HG03439 (cell line): Measurements from ENCODE around the gene ZNF782.
A peak's percentile ranks its signal among the peaks of the same experiment; 100 is the strongest.
"Not testable (repeated sequence)": the region's sequence is repeated elsewhere in the genome, so short reads cannot be mapped to it uniquely, and the experiment has no call there.

ENCODE experiments used
- ATAC-seq: cut with Tn5 transposase; IDR thresholded peaks from one replicate; pipeline ENCODE4 v1.9.1; 2021; ENCODE audit warnings: mild to moderate bottlenecking, moderate library complexity; ENCODE audit not compliant: unreplicated experiment

The ZNF782 gene

GRCh38 chr9:96853781-96854650, at the start of gene ZNF782:
Gene ZNF782, minus strand, starts transcription at chr9:96854514. Its CDS starts 2,553 bp downstream, at chr9:96851961.
- ATAC-seq = peak; percentile 87

- ATAC-seq = not testable (repeated sequence)
Measured at GRCh38 chr9:96900010-96900409, 45.7 kb upstream of the ZNF782 start.

GRCh38 chr9:96892131-96892530, 37.8 kb upstream of the ZNF782 start:
- ATAC-seq = no peak

GRCh38 chr9:96888591-96888990, 34.3 kb upstream of the ZNF782 start:
- no peak for ATAC-seq

GRCh38 chr9:96885424-96885823, 31.1 kb upstream of the ZNF782 start:
- ATAC-seq = no peak

GRCh38 chr9:96884443-96884842, 30.1 kb upstream of the ZNF782 start:
- ATAC-seq = no peak

GRCh38 chr9:96883922-96884321, 29.6 kb upstream of the ZNF782 start:
- no peak for ATAC-seq

- ATAC-seq = no peak
Measured at GRCh38 chr9:96877269-96877668, 23.0 kb upstream of the ZNF782 start.

- ATAC-seq = peak; percentile 35
Measured at GRCh38 chr9:96875461-96876142, 21.3 kb upstream of the ZNF782 start.

GRCh38 chr9:96874947-96875460, 20.7 kb upstream of the ZNF782 start:
- peak; percentile 68 for ATAC-seq

GRCh38 chr9:96874201-96874785, 20.0 kb upstream of the ZNF782 start:
- no peak for ATAC-seq

GRCh38 chr9:96871176-96871575, 16.9 kb upstream of the ZNF782 start:
- ATAC-seq = no peak

GRCh38 chr9:96868709-96869108, 14.4 kb upstream of the ZNF782 start:
- no peak for ATAC-seq

GRCh38 chr9:96867079-96867804, 12.9 kb upstream of the ZNF782 start:
- no peak for ATAC-seq

GRCh38 chr9:96865240-96865639, 10.9 kb upstream of the ZNF782 start:
- not testable (repeated sequence) for ATAC-seq

GRCh38 chr9:96859461-96860198, 5.3 kb upstream of the ZNF782 start:
- no peak for ATAC-seq

GRCh38 chr9:96858670-96859069, 4.4 kb upstream of the ZNF782 start:
- ATAC-seq = no peak

GRCh38 chr9:96858018-96858573, 3.8 kb upstream of the ZNF782 start:
- no peak for ATAC-seq

- ATAC-seq = peak; percentile 47
Measured at GRCh38 chr9:96856363-96857286, 2.3 kb upstream of the ZNF782 start.
